ENCODE results near the gene NRSN2. TPM values are rescaled to one million over a fixed set of nuclear protein-coding genes. Genes with fewer than 3 reads are reported as not detected.
"Not testable (repeated sequence)": the region's sequence is repeated elsewhere in the genome, so short reads cannot be mapped to it uniquely, and the experiment has no call there.

NRSN2 gene
- total RNA-seq, 2 experiments from 2014 or later = 9.5 to 9.7 TPM

DNA sequence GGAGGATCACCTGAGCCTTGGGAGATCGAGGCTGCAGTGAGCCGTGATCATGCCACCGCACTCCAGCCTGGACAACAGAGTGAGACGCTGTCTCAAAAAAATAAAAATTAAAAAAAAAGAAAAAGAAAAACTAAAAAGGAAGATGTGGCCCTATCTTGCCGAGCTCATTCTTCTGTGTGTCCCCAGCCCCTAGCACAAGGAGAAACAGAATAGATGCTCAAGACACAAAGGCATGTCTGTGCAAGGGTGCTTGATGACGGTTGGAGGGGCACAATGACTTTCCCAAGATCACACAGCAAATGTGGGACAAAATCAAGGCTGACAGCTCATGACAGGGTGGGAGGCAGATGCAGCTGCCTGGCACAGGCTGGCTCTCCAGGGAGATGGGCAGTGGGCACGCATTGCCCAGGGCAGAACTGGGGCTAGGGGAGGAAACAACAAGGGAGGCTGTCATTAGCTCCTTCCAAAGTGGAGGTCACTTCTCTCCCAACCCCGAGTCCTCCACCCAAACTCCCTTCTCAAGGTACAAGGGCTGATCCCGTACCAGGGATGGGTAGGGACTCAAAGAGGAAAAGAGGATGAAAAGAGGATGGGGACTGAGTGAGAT is 775 bp upstream of the NRSN2 start:
- DNase-seq = no peak
- Mint-ChIP-seq H3K4me1 (ENCODE audit: low read depth) (peaks cover 12% of the 10 kb centered on the region), H3K4me3 (peak overlapping the region; percentile 76), H3K27me3 (no peaks in the 10 kb centered on the region), H3K9me3 (peaks cover 7% of the 10 kb centered on the region), H3K36me3 (peaks cover 8% of the 10 kb centered on the region), H3K27ac (peak overlapping the region; percentile 63)
- CTCF ChIA-PET = interaction anchor here (0.5 to 4.2 kb wide), 4 partner anchors 8 to 86 kb away, joined by 3 to 37 read pairs (median 8); partner anchors contain the start of gene TRIB3
- intact Hi-C loops (cut with micrococcal nuclease) = no loop called here
- POLR2A ChIA-PET = interaction anchor here (0.8 kb wide), 1 partner anchor 34 kb away, joined by 3 read pairs; the partner anchor contains the start of gene TRIB3

DNA sequence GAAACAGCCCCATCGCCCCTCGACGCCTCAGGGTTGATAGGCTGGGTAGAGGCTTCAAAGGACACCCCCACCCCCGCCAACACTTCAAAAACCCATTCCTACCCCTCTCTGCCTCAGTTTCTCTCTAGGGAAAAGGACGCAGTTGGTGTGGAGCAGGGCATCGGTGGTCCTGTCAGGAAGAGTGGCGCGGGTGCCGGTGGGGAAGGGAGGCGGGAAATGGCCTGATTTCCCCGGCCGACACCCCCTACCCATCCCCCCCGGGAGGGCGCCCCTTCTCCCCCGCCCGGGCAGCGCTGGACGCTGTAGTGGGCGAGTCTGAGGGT is 367 bp downstream of the NRSN2 start:
- DNase-seq = no peak
- H3K36me3 Mint-ChIP-seq = peaks cover 2% of the 10 kb centered on the region
- peaks cover under 1% of the 10 kb centered on the region for H3K9me3 Mint-ChIP-seq
- ChIA-PET POLR2A (interaction anchor here (0.5 kb wide), 1 partner anchor 61 kb away, joined by 3 read pairs; the partner anchor contains the start of gene RBCK1), CTCF (interaction anchor here (0.7 to 4.2 kb wide), 3 partner anchors 17 to 49 kb away, joined by 3 to 37 read pairs (median 4); partner anchors contain the start of gene TRIB3)
- intact Hi-C loops (cut with micrococcal nuclease) = no loop called here
- H3K27ac Mint-ChIP-seq = no peak overlapping the region
- no peaks in the 10 kb centered on the region for H3K27me3 Mint-ChIP-seq
- peak overlapping the region; percentile 87 for H3K4me3 Mint-ChIP-seq
- H3K4me1 Mint-ChIP-seq (ENCODE audit: low read depth) = peaks cover 12% of the 10 kb centered on the region

- Mint-ChIP-seq H3K27me3 (no peaks in the 10 kb centered on the region), H3K27ac (peak overlapping the region; percentile 14), H3K4me3 (peak overlapping the region; percentile 87), H3K4me1 (ENCODE audit: low read depth) (peaks cover 12% of the 10 kb centered on the region), H3K36me3 (peaks cover 2% of the 10 kb centered on the region), H3K9me3 (no peaks in the 10 kb centered on the region)
- intact Hi-C loops (cut with micrococcal nuclease) = no loop called here
- CTCF ChIA-PET = interaction anchor here (0.7 to 4.2 kb wide), 3 partner anchors 17 to 49 kb away, joined by 3 to 37 read pairs (median 4); partner anchors contain the start of gene TRIB3
- POLR2A ChIA-PET = interaction anchor here (0.5 to 0.8 kb wide), 2 partner anchors 60 to 194 kb away, joined by 3 read pairs; partner anchors contain the start of gene RBCK1
- DNase-seq = peak; percentile 76
Measured at GRCh38 chr20:347640-348484, 951 bp downstream of the NRSN2 start.

DNA sequence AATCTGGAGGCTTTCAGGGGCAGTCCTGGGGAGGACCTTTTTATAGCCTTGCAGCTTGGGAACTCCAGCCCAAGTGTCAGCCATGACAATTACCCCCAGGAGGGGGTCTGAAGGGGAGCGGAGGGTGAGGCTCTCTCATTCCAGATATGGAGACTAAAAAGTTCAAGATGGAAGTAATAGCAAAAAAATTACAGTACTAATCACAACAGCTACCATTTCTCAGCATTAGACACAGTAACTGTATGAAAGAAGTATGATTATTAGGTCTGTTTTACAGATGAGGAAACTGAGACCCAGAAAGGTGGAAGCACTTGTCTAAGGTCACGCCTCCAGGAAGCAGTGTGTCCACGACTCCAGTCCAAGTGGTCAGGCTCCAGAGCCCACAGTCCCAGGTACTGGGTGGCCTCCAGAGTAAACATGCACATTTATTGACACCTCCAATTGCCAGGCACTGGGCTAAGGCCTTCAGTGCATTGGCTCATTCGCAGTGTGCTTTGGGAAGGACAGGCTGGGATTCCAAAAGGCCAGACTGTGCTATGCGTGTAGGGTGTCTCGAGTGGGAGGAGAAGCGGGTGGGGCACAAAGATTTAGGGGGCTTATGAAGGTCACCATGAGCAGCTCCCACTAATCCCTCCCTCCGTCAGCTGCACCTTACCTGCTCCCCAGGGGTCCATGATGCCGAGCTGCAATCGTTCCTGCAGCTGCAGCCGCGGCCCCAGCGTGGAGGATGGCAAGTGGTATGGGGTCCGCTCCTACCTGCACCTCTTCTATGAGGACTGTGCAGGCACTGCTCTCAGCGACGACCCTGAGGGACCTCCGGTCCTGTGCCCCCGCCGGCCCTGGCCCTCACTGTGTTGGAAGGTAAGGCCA is 2.3 kb downstream of the NRSN2 start:
- H3K9me3 Mint-ChIP-seq = no peaks in the 10 kb centered on the region
- no peak overlapping the region for H3K4me3 Mint-ChIP-seq
- no peak for DNase-seq
- peaks cover 12% of the 10 kb centered on the region for H3K4me1 Mint-ChIP-seq (ENCODE audit: low read depth)
- H3K27me3 Mint-ChIP-seq = no peaks in the 10 kb centered on the region
- intact Hi-C loops (cut with micrococcal nuclease) = no loop called here
- CTCF ChIA-PET = interaction anchor here (0.6 to 1.0 kb wide), 2 partner anchors 19 to 1007 kb away, joined by 3 read pairs; no protein-coding TSS in a partner anchor
- peaks cover 2% of the 10 kb centered on the region for H3K36me3 Mint-ChIP-seq
- no peak overlapping the region for H3K27ac Mint-ChIP-seq
- POLR2A ChIA-PET = no interaction called here

DNA sequence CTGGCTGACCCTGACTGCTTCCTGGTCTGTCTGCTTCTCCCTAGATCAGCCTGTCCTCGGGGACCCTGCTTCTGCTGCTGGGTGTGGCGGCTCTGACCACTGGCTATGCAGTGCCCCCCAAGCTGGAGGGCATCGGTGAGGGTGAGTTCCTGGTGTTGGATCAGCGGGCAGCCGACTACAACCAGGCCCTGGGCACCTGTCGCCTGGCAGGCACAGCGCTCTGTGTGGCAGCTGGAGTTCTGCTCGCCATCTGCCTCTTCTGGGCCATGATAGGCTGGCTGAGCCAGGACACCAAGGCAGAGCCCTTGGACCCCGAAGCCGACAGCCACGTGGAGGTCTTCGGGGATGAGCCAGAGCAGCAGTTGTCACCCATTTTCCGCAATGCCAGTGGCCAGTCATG is 6.3 kb downstream of the NRSN2 start:
- no peak for DNase-seq
- no peaks in the 10 kb centered on the region for H3K27me3 Mint-ChIP-seq
- H3K4me3 Mint-ChIP-seq = no peak overlapping the region
- ChIA-PET POLR2A (no interaction called here), CTCF (interaction anchor here (0.6 to 4.0 kb wide), 10 partner anchors 9 to 771 kb away, joined by 3 to 58 read pairs (median 8); no protein-coding TSS in a partner anchor)
- peaks cover under 1% of the 10 kb centered on the region for H3K36me3 Mint-ChIP-seq
- intact Hi-C loops (cut with micrococcal nuclease) = loop anchor here (5.0 kb wide), 1 partner anchor 109 kb away; the partner anchor contains the start of gene TBC1D20
- no peak overlapping the region for H3K27ac Mint-ChIP-seq
- H3K4me1 Mint-ChIP-seq (ENCODE audit: low read depth) = peaks cover 4% of the 10 kb centered on the region
- no peaks in the 10 kb centered on the region for H3K9me3 Mint-ChIP-seq

GRCh38 chr20:354298-354977 is 7.5 kb downstream of the NRSN2 start:
- intact Hi-C loops (cut with micrococcal nuclease) = loop anchor here (1.0 to 5.0 kb wide), 5 partner anchors 28 to 290 kb away; partner anchors contain the start of gene TBC1D20
- H3K36me3 Mint-ChIP-seq = no peaks in the 10 kb centered on the region

GRCh38 chr20:356154-356553 is 9.2 kb downstream of the NRSN2 start:
- H3K9me3 Mint-ChIP-seq; H3K36me3 Mint-ChIP-seq; H3K4me1 Mint-ChIP-seq (ENCODE audit: low read depth); H3K4me3 Mint-ChIP-seq; H3K27ac Mint-ChIP-seq; DNase-seq; POLR2A ChIA-PET; intact Hi-C loops (cut with micrococcal nuclease); H3K27me3 Mint-ChIP-seq: not testable (repeated sequence)
- CTCF ChIA-PET = interaction anchor here (1.2 to 4.0 kb wide), 6 partner anchors 10 to 122 kb away, joined by 3 to 58 read pairs (median 6); partner anchors contain the start of gene TRIB3

More at GRCh38 chr20:354298-354977, 7.5 kb downstream of the NRSN2 start:
- no peaks in the 10 kb centered on the region for H3K4me1 Mint-ChIP-seq (ENCODE audit: low read depth)
- H3K27ac Mint-ChIP-seq = no peak overlapping the region
- CTCF ChIA-PET = interaction anchor here (0.6 to 4.0 kb wide), 30 partner anchors 9 to 313 kb away, joined by 3 to 58 read pairs (median 6); partner anchors contain the start of genes TBC1D20 and TRIB3
- peak; percentile 87 for DNase-seq
- H3K9me3 Mint-ChIP-seq = no peaks in the 10 kb centered on the region
- no peak overlapping the region for H3K4me3 Mint-ChIP-seq
- POLR2A ChIA-PET = no interaction called here
- H3K27me3 Mint-ChIP-seq = no peaks in the 10 kb centered on the region

DNA sequence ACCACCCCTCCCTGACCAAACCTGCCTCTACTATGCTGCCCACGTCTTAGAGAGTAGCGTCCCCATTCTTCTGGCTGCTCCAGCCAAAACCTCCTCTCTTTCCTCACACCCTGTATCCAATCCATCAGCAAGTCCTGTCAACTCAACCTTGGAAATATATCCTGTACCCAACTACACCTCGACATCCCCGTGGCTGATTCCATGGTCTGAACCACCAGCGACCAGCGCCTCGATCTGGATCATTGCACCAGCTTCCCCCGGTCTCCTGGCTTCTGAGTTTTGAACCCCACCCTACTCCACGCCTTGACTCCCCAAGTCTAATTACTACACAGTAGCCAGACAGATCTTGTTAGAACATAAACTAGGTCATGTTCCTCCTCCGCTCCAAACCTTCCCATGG is 9.8 kb downstream of the NRSN2 start:
- no peak for DNase-seq
- ChIA-PET POLR2A (no interaction called here), CTCF (interaction anchor here (1.5 kb wide), 1 partner anchor 9 kb away, joined by 4 read pairs; no protein-coding TSS in a partner anchor)

GRCh38 chr20:358891-359555 is 12.1 kb downstream of the NRSN2 start:
- Mint-ChIP-seq H3K9me3 (no peaks in the 10 kb centered on the region), H3K27me3 (no peaks in the 10 kb centered on the region), H3K4me1 (ENCODE audit: low read depth) (peaks cover 7% of the 10 kb centered on the region), H3K4me3 (no peak overlapping the region), H3K36me3 (no peaks in the 10 kb centered on the region), H3K27ac (no peak overlapping the region)
- intact Hi-C loops (cut with micrococcal nuclease) = no loop called here
- ChIA-PET POLR2A (no interaction called here), CTCF (interaction anchor here (0.6 to 1.3 kb wide), 2 partner anchors 21 to 80 kb away, joined by 3 read pairs; partner anchors contain the start of gene TRIB3)
- DNase-seq = no peak

More for the DNA sequence above, 9.8 kb downstream of the NRSN2 start:
- no peaks in the 10 kb centered on the region for H3K36me3 Mint-ChIP-seq
- H3K27ac Mint-ChIP-seq = no peak overlapping the region
- no peaks in the 10 kb centered on the region for H3K9me3 Mint-ChIP-seq
- H3K27me3 Mint-ChIP-seq = no peaks in the 10 kb centered on the region
- no peaks in the 10 kb centered on the region for H3K4me1 Mint-ChIP-seq (ENCODE audit: low read depth)
- no peak overlapping the region for H3K4me3 Mint-ChIP-seq
- intact Hi-C loops (cut with micrococcal nuclease) = no loop called here

DNA sequence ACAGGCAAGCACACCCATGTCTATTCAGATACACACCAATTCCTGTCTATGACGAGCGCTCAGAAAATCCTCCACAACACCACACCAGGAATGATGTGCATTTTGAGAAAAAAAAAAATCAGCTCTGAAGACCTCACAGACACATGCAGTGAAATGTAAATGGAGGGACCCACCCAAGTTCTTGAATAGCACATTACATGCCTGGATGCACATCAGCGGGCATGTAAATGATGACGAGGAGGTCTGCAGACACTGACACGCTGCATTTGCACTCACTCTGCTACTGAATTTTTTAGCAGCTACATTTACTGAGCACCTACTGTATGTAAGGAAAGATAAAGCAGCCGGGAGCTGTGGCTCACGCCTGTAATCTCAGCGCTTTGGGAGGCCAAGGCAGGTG is 14.7 kb downstream of the NRSN2 start:
- CTCF ChIA-PET = interaction anchor here (0.8 to 1.7 kb wide), 7 partner anchors 8 to 199 kb away, joined by 3 to 9 read pairs (median 3); partner anchors contain the start of gene CSNK2A1
- intact Hi-C loops (cut with micrococcal nuclease) = no loop called here
- POLR2A ChIA-PET = no interaction called here
- H3K4me1 Mint-ChIP-seq (ENCODE audit: low read depth) = peaks cover 28% of the 10 kb centered on the region
- DNase-seq = no peak
- no peak overlapping the region for H3K27ac Mint-ChIP-seq
- H3K27me3 Mint-ChIP-seq = no peaks in the 10 kb centered on the region
- no peak overlapping the region for H3K4me3 Mint-ChIP-seq
- no peaks in the 10 kb centered on the region for H3K9me3 Mint-ChIP-seq
- no peaks in the 10 kb centered on the region for H3K36me3 Mint-ChIP-seq

All from activated CD4-positive, alpha-beta memory T cell treated with anti-CD3 and anti-CD28 coated beads for 36 hours (primary cell).